Heart left ventricle (tissue), 13 donors: ENCODE data around the gene HLA-DRB1.

Experiments
- POLR2A ChIP-seq, 2 donors: fragments of 450-650 bp; IDR thresholded peaks; one replicate each; pipeline ENCODE4 v1.6.1; 2017; ENCODE audit warnings: antibody characterized with exemption in 2 of 2, mild to moderate bottlenecking in 2 of 2, moderate library complexity in 2 of 2
- TF ChIP-seq, protein P1 (sequence below), 12 donors: fragments of 200-600 bp; sonication (generic) in 4 of 12; IDR thresholded peaks; one replicate each; pipeline versions ENCODE4 v1.5.0 to v1.8.0; 2018 to 2022; ENCODE audit warnings: antibody characterized with exemption in 12 of 12, mild to moderate bottlenecking in 5 of 12
- donor health status: ischemic (EF 13 %, LVEDD 7.1; RV severe dilation, severe dysfunction).
- donor health status: DM: no; HTN: yes; CAD: no.
- donor health status: DM: no; HTN: no; CAD: no.
- donor health status: ischemic (EF 25% LVEDD 6.9; RV normal size, moderate dysfunction).
- donor health status: ischemic (EF 25% LVEDD 5.7; RV mildly dilated, moderate dysfunction).
- donor health status: ischemic (EF 35%, LVEDD 5.7; RV mildly dilated, moderate dysfunction).
- donor health status: nonischemic (EF 11% LVEDD 7.7; RV severe dilation, severe dysfunction).
- donor health status: DM: yes; HTN: yes; CAD: no.
- donor health status: PGD.
- donor health status: ischemic (EF 29% LVEDD 5.4; RV normal size, mild dysfunction).
- donor health status: nonischemic (EF 23%, LVEDD 6.1; RV moderate dilation, normal function).

DNA sequence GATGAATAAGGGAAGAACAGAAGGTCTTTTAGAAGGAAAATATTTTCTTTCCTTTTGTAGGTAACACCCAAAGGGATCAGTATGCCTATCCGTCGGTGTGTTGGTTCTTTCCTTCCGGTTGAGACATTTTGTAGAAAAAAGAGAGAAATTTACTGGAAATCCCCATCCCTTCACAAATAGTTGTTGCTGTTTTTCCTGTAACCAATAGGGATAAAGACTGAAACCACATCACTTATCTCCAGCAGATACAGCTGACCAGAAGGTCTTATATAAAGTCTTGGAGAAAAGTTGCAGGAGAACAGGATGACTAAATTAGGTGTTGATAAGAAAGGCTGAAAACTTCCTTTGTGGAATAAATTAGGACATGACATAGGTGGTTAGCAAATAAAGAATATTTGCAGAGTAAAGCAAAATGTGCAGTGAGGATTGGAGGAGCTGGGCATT is 14.8 kb upstream of the HLA-DRB1 start:
- TF ChIP-seq, protein P1, sequence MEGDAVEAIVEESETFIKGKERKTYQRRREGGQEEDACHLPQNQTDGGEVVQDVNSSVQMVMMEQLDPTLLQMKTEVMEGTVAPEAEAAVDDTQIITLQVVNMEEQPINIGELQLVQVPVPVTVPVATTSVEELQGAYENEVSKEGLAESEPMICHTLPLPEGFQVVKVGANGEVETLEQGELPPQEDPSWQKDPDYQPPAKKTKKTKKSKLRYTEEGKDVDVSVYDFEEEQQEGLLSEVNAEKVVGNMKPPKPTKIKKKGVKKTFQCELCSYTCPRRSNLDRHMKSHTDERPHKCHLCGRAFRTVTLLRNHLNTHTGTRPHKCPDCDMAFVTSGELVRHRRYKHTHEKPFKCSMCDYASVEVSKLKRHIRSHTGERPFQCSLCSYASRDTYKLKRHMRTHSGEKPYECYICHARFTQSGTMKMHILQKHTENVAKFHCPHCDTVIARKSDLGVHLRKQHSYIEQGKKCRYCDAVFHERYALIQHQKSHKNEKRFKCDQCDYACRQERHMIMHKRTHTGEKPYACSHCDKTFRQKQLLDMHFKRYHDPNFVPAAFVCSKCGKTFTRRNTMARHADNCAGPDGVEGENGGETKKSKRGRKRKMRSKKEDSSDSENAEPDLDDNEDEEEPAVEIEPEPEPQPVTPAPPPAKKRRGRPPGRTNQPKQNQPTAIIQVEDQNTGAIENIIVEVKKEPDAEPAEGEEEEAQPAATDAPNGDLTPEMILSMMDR (IDR thresholded peaks at IDR 0.05), result no peak
- TF ChIP-seq POLR2A (IDR thresholded peaks at IDR 0.05), result no peak
